Stimulated activated CD4-positive, alpha-beta T cell treated with anti-CD3 and anti-CD28 coated beads, Interleukin-1b, Interleukin-23, amount 100 ng/mL, for 48 hours (primary cell): Measurements from ENCODE around the gene UNKL.

Experiments used
- DNase-seq: peaks from one replicate; pipeline ENCODE4 v3.0.0-alpha.2; 2020

Gene UNKL

GRCh38 chr16:1319041-1319440, 95.5 kb downstream of the UNKL start:
- no peak for DNase-seq

GRCh38 chr16:1318268-1318545, 96.3 kb downstream of the UNKL start:
- no peak for DNase-seq

GRCh38 chr16:1317479-1318267, 96.8 kb downstream of the UNKL start:
- DNase-seq, result no peak

GRCh38 chr16:1316033-1316405, 98.5 kb downstream of the UNKL start:
- no peak for DNase-seq

- DNase-seq, result no peak
Observed at GRCh38 chr16:1315081-1316032, 99.1 kb downstream of the UNKL start.

- no peak for DNase-seq
Observed at GRCh38 chr16:1314399-1315068, 100.0 kb downstream of the UNKL start.

GRCh38 chr16:1313721-1314369, 100.7 kb downstream of the UNKL start:
- DNase-seq, result no peak
